Esophagus muscularis mucosa (tissue), 4 donors: Measurements from ENCODE around the gene NAPB. TPM values are rescaled to one million over a fixed set of nuclear protein-coding genes. Genes with fewer than 3 reads are reported as not detected.
A peak's percentile ranks its signal among the peaks of the same experiment; 100 is the strongest.

Source experiments
- DNase-seq: peaks from one replicate; pipeline ENCODE4 v3.0.0-alpha.2; 2017; ENCODE audit errors: extremely low spot score
- H3K27ac ChIP-seq, 4 donors: fragments of 200-600 bp; sonication (generic); replicated peaks in 1 of 4; 1 replicate in 3 of 4; 2 replicates in 1 of 4; pipeline ENCODE4 v1.5.1; 2016 to 2019; ENCODE audit warnings: mild to moderate bottlenecking in 1 of 4
- H3K27me3 ChIP-seq, 4 donors: fragments of 200-600 bp; sonication (generic); one replicate each; pipeline versions ENCODE4 v1.5.1 to v1.6.0; 2016 to 2019
- H3K36me3 ChIP-seq, 4 donors: fragments of 200-600 bp; sonication (generic); one replicate each; pipeline ENCODE4 v1.5.1; 2016 to 2019
- H3K4me1 ChIP-seq, 4 donors: fragments of 200-600 bp; sonication (generic); one replicate each; pipeline ENCODE4 v1.5.1; 2016 to 2019
- H3K4me3 ChIP-seq, 4 donors: fragments of 200-600 bp; sonication (generic); 1 replicate in 2 of 4; 2 replicates in 2 of 4; pipeline ENCODE4 v1.5.1; 2016 to 2019; ENCODE audit warnings: mild to moderate bottlenecking in 4 of 4, moderate library complexity in 1 of 4
- H3K9me3 ChIP-seq, 4 donors: fragments of 200-600 bp; sonication (generic); 1 replicate in 3 of 4; 2 replicates in 1 of 4; pipeline ENCODE4 v1.5.1; 2016 to 2019
- EP300 ChIP-seq: sonication (generic); formaldehyde crosslinking; IDR thresholded peaks from one replicate; pipeline ENCODE4 v1.6.1; 2017; ENCODE audit warnings: antibody characterized with exemption
- POLR2A ChIP-seq: fragments of 450-650 bp; IDR thresholded peaks from one replicate; pipeline ENCODE4 v1.6.1; 2017; ENCODE audit warnings: antibody characterized with exemption, moderate library complexity, mild to moderate bottlenecking, low read depth
- POLR2AphosphoS5 ChIP-seq, 2 donors: sonication (generic); formaldehyde crosslinking; IDR thresholded peaks; one replicate each; pipeline ENCODE4 v1.6.1; 2017; ENCODE audit warnings: antibody characterized with exemption in 2 of 2
- WGBS: methylation state at CpG from one replicate; pipeline ENCODE4 v1.1.5; 2018; 5-methylcytosine and 5-hydroxymethylcytosine counted together
- intact Hi-C: fragments of 100-400 bp; cut with DNase I; formaldehyde crosslinking; loops from one replicate; pipeline ENCODE4 v1.15.1; 2023
- total RNA-seq, 4 donors: library from RNA; depleted of rRNA; stranded (reverse); fragments of >200 nt; gene quantifications; one replicate each; pipeline versions ENCODE4 v1.1.0 to v1.2.1, GENCODE V29; 2016
- TF ChIP-seq, protein P1 (sequence below), 3 experiments: fragments of 200-600 bp in 2 of 3; fragments of 450-650 bp in 1 of 3; sonication (generic) in 2 of 3; IDR thresholded peaks; one replicate each; pipeline ENCODE4 v1.5.1; 2017 to 2019; ENCODE audit warnings: antibody characterized with exemption in 3 of 3, mild to moderate bottlenecking in 2 of 3, moderate library complexity in 1 of 3

The NAPB gene
- total RNA-seq, 4 donors from 2014 or later = 13.7 to 18.7 (median 15.2) TPM

GRCh38 chr20:23357767-23358562 is 63.3 kb downstream of the NAPB start:
- peaks cover 28 to 40% (median 35%) of the 10 kb centered on the region in 4 donors for H3K4me1 ChIP-seq
- peaks cover 10 to 26% (median 20%) of the 10 kb centered on the region in 4 donors for H3K36me3 ChIP-seq
- WGBS = under 1% methylated on average over 16 of the region's 71 CpGs
- peak overlapping the region; percentile 60 to 79 (median 72) for H3K4me3 ChIP-seq
- peak; percentile 100 for DNase-seq
- no peaks in the 10 kb centered on the region for H3K27me3 ChIP-seq
- intact Hi-C loops = no loop called here
- peak overlapping the region; percentile 93 to 97 (median 97) for H3K27ac ChIP-seq
- no peaks in the 10 kb centered on the region for H3K9me3 ChIP-seq
- TF ChIP-seq, protein P1, sequence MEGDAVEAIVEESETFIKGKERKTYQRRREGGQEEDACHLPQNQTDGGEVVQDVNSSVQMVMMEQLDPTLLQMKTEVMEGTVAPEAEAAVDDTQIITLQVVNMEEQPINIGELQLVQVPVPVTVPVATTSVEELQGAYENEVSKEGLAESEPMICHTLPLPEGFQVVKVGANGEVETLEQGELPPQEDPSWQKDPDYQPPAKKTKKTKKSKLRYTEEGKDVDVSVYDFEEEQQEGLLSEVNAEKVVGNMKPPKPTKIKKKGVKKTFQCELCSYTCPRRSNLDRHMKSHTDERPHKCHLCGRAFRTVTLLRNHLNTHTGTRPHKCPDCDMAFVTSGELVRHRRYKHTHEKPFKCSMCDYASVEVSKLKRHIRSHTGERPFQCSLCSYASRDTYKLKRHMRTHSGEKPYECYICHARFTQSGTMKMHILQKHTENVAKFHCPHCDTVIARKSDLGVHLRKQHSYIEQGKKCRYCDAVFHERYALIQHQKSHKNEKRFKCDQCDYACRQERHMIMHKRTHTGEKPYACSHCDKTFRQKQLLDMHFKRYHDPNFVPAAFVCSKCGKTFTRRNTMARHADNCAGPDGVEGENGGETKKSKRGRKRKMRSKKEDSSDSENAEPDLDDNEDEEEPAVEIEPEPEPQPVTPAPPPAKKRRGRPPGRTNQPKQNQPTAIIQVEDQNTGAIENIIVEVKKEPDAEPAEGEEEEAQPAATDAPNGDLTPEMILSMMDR (IDR thresholded peaks at IDR 0.05) = peak in 1 of 3 experiments; percentile 20
- peak; percentile 97 to 99 for TF ChIP-seq POLR2AphosphoS5 (IDR thresholded peaks at IDR 0.05)
- peak; percentile 76 for TF ChIP-seq POLR2A
- peak; percentile 14 for TF ChIP-seq EP300

DNA sequence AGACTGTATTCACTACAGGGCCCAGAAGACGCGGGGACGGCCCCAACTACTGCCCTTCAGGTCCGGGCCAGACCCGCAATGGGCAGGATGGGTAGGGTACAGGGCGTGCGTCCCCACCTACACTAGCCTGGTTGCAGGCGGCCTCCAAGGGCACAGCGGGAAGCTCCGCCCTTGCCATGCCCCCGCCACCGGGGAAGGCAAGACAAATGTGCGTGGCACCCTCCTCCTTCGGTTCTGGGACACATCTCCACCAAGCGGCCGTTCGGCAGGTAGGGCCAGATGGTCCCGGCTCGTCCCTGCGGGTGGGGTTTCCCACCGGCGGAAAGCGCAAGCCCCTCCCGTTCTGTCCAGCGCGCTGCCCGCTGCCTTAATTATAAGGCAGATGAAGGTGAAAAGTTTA is 65.1 kb downstream of the NAPB start:
- Histone ChIP-seq H3K36me3 (peaks cover 10 to 26% (median 20%) of the 10 kb centered on the region in 4 donors), H3K4me3 (no peak overlapping the region), H3K4me1 (peaks cover 35 to 47% (median 47%) of the 10 kb centered on the region in 4 donors), H3K27ac (peak overlapping the region; percentile 93 to 97 (median 97)), H3K9me3 (no peaks in the 10 kb centered on the region), H3K27me3 (no peaks in the 10 kb centered on the region)
- TF ChIP-seq POLR2A = no peak
- TF ChIP-seq EP300 = no peak
- TF ChIP-seq POLR2AphosphoS5 (IDR thresholded peaks at IDR 0.05) = no peak
- TF ChIP-seq, protein P1 (IDR thresholded peaks at IDR 0.05) = no peak
- no peak for DNase-seq
- intact Hi-C loops = no loop called here
- WGBS = 73% methylated on average over 27 of the region's 27 CpGs

DNA sequence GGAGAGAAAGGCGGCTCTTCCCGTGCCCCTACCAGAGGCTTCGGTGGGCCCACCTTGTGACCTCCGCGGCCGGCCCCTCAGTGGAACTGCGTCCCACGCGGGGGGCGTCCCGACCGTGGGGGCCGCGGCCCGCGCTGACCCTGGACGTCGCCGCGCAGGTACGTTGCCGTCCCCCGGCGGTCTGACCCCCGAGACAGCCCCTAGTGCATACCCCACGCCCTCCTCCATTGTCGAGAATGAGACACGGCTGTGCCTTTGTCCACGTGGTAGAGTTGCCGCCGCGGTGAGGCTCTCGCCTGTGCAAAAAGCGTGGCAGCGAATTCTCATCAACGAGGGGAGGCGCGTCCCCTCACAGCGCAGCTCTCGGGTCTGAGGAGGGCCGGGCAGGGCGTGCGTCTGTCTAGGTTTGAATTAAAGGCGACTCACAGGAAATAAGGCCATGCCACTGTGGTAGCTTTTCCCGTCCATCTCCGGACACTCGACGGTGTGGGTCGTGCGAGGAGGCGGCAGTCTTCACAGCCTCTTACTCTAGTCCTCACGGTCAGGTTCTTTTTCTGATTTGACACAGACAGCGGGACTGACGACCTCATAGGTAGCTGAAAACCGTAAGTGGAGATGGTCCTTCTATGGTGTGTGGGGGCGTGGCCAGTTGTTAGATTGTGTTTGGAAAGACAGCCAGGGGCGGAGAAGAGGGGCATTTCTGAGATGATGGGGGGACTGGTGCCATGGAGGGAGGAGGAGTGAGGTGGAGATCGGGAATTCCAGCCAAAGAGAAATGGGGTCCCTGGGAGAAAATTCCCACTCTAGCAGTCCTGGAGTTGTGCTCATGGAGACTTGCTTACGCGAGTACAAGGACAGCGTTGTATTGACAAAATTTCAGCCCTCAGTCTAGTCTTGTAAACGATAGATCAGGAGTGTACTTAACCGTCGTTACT is 70.1 kb downstream of the NAPB start:
- peak in 1 of 2 donors; percentile 58 for TF ChIP-seq POLR2AphosphoS5 (IDR thresholded peaks at IDR 0.05)
- no peak for TF ChIP-seq EP300
- TF ChIP-seq, protein P1 (IDR thresholded peaks at IDR 0.05) = no peak
- TF ChIP-seq POLR2A = no peak
- peaks cover 10 to 26% (median 20%) of the 10 kb centered on the region in 4 donors for H3K36me3 ChIP-seq
- H3K4me3 ChIP-seq = peak overlapping the region; percentile 93 to 98 (median 96)
- intact Hi-C loops = no loop called here
- no peak for DNase-seq
- no peaks in the 10 kb centered on the region for H3K27me3 ChIP-seq
- no peaks in the 10 kb centered on the region for H3K9me3 ChIP-seq
- 2% methylated on average over 50 of the region's 64 CpGs for WGBS
- H3K27ac ChIP-seq = peak overlapping the region; percentile 91 to 99 (median 96)
- H3K4me1 ChIP-seq = peaks cover 19 to 31% (median 29%) of the 10 kb centered on the region in 4 donors

GRCh38 chr20:23350196-23350903 is 70.9 kb downstream of the NAPB start, which contains the start of gene NXT1:
TSS of gene NXT1 (plus strand) at chr20:23350791. CDS start at chr20:23354042, 3,251 bp downstream.
- 2% methylated on average over 9 of the region's 65 CpGs for WGBS
- H3K27me3 ChIP-seq = no peaks in the 10 kb centered on the region
- peak within 1 kb of the TSS; percentile 93 to 98 (median 96) for H3K4me3 ChIP-seq
- no peaks in the 10 kb centered on the region for H3K9me3 ChIP-seq
- TF ChIP-seq POLR2A (peak; percentile 91), POLR2AphosphoS5 (IDR thresholded peaks at IDR 0.05) (peak; percentile 96), EP300 (no peak)
- TF ChIP-seq, protein P1 (IDR thresholded peaks at IDR 0.05) = no peak
- peak; percentile 99 for DNase-seq
- intact Hi-C loops = no loop called here
- H3K27ac ChIP-seq = peak within 1 kb of the TSS; percentile 91 to 99 (median 96)
- H3K4me1 ChIP-seq = peaks cover 19 to 31% (median 29%) of the 10 kb centered on the region in 4 donors
- peaks cover 10 to 20% (median 16%) of the 10 kb centered on the region in 4 donors for H3K36me3 ChIP-seq
